ENCODE data around the gene ADAMTSL4. TPM values are rescaled to one million over a fixed set of nuclear protein-coding genes. Genes with fewer than 3 reads are reported as not detected.

ADAMTSL4 gene
- total and polyA plus RNA-seq, 9 of the 15 experiments (the other 6 are each of a cell fraction or from before 2014, with no cell fraction given) = 12.7 to 212 (median 35.6) TPM

- TF ChIP-seq PCBP1 (IDR thresholded peaks at IDR 0.05; ENCODE audit: low read depth, low read length, poor library complexity, severe bottlenecking) (no peak), PBX2 (CRISPR knock-in tag; IDR thresholded peaks at IDR 0.05; ENCODE audit: low read depth) (no peak), PBX2 (tag; conservative IDR thresholded peaks at IDR 0.05; ENCODE audit: low read depth) (no peak), TEAD1 (CRISPR knock-in tag; IDR thresholded peaks at IDR 0.05) (0 out of 4 replicates have a peak, but pooled peaks of 1 of the 2 experiments have one; percentile 36), EP300 (IDR thresholded peaks at IDR 0.05; ENCODE audit: low read length) (no peak; the same call in 1 of the 2 replicates), CGGBP1 (CRISPR knock-in tag; IDR thresholded peaks at IDR 0.05) (no peak), CEBPB (tag; IDR thresholded peaks at IDR 0.05) (no peak; the same call in 1 of the 2 replicates), JUNB (CRISPR knock-in tag; conservative IDR thresholded peaks at IDR 0.05) (no peak), RBM25 (IDR thresholded peaks at IDR 0.05; ENCODE audit: low read depth, low read length, severe bottlenecking) (peak; percentile 24), ZNF592 (IDR thresholded peaks at IDR 0.05) (peak; percentile 66; the same call in 1 of the 2 replicates), HLTF (IDR thresholded peaks at IDR 0.05) (no peak), ZNF764 (CRISPR knock-in tag; IDR thresholded peaks at IDR 0.05; ENCODE audit: low read depth) (no peak), SUPT5H (IDR thresholded peaks at IDR 0.05) (peak; percentile 33; the same call in 1 of the 2 replicates), NONO (IDR thresholded peaks at IDR 0.05; ENCODE audit: low read depth in 2 of 2, low read length in 1 of 2) (no peak), NFE2 (IDR thresholded peaks at IDR 0.05; ENCODE audit: low read depth) (no peak), PHB (CRISPR knock-in tag; IDR thresholded peaks at IDR 0.05) (no peak), HMGN3 (IDR thresholded peaks at IDR 0.05; ENCODE audit: borderline replicate concordance, extremely low read depth, insufficient read length, low read depth, low read length) (no peak)
These were observed 30.9 kb downstream of the ADAMTSL4 start (continued) for GRCh38 chr1:150579945-150580642.

Measured in K562 (cell line).